ENCODE results near the gene AATK.

DNA sequence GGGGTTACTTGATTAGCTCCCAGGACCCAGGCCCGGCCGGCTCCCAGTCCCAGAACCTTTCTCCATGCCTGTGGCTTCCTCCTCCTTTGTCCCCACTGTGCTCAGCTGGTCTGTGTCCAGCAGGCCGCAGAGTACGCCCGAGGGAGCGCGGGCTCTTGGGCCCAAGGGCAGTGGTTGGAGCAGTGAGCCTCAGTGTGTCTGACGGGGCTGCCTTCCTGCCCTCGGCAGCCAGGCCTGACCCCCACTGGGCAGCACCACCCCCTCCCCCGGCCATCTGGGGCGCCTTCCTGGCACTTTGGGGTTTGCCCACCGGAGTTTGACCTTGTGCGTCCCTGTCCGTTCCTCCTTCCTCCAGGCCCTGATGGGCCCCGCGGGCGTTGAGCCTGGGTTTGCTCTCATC lies 63.2 kb downstream of the AATK start:
- TF ChIP-seq CREB5 (CRISPR knock-in tag; IDR thresholded peaks at IDR 0.05; ENCODE audit: low read depth) (no peak), ZC3H10 (CRISPR knock-in tag; IDR thresholded peaks at IDR 0.05) (no peak)
- TF ChIP-seq, protein P1, sequence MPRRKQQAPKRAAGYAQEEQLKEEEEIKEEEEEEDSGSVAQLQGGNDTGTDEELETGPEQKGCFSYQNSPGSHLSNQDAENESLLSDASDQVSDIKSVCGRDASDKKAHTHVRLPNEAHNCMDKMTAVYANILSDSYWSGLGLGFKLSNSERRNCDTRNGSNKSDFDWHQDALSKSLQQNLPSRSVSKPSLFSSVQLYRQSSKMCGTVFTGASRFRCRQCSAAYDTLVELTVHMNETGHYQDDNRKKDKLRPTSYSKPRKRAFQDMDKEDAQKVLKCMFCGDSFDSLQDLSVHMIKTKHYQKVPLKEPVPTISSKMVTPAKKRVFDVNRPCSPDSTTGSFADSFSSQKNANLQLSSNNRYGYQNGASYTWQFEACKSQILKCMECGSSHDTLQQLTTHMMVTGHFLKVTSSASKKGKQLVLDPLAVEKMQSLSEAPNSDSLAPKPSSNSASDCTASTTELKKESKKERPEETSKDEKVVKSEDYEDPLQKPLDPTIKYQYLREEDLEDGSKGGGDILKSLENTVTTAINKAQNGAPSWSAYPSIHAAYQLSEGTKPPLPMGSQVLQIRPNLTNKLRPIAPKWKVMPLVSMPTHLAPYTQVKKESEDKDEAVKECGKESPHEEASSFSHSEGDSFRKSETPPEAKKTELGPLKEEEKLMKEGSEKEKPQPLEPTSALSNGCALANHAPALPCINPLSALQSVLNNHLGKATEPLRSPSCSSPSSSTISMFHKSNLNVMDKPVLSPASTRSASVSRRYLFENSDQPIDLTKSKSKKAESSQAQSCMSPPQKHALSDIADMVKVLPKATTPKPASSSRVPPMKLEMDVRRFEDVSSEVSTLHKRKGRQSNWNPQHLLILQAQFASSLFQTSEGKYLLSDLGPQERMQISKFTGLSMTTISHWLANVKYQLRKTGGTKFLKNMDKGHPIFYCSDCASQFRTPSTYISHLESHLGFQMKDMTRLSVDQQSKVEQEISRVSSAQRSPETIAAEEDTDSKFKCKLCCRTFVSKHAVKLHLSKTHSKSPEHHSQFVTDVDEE (CRISPR knock-in tag; IDR thresholded peaks at IDR 0.05) = no peak
- TF ChIP-seq, protein P2, sequence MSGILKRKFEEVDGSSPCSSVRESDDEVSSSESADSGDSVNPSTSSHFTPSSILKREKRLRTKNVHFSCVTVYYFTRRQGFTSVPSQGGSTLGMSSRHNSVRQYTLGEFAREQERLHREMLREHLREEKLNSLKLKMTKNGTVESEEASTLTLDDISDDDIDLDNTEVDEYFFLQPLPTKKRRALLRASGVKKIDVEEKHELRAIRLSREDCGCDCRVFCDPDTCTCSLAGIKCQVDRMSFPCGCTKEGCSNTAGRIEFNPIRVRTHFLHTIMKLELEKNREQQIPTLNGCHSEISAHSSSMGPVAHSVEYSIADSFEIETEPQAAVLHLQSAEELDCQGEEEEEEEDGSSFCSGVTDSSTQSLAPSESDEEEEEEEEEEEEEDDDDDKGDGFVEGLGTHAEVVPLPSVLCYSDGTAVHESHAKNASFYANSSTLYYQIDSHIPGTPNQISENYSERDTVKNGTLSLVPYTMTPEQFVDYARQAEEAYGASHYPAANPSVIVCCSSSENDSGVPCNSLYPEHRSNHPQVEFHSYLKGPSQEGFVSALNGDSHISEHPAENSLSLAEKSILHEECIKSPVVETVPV (CRISPR knock-in tag; IDR thresholded peaks at IDR 0.05) = no peak

All from SK-N-SH treated with all-trans-retinoic acid at 6 μM for 48 hours (cell line).